ENCODE data around the gene WDR62. TPM values are rescaled to one million over a fixed set of nuclear protein-coding genes. Genes with fewer than 3 reads are reported as not detected.

The WDR62 gene
- polyA plus RNA-seq, 1 donor (not counting 4 experiments of a cell fraction or from before 2014, with no cell fraction given) = 2.3 TPM

GRCh38 chr19:36151144-36152018, 96.7 kb downstream of the WDR62 start:
- dilution Hi-C loops (cut with MboI; ENCODE audit: extremely low pct_ligation_motif_present, low sequenced_read_pairs) = no loop called here
- TF ChIP-seq EZH2 (IDR thresholded peaks at IDR 0.05; ENCODE audit: low read length) (no peak), CTCF (optimal IDR thresholded peaks at IDR 0.05 in 1 of 3, IDR thresholded peaks at IDR 0.05 in 1 of 3, conservative IDR thresholded peaks at IDR 0.05 in 1 of 3; ENCODE audit: extremely low read depth in 1 of 3, insufficient read depth in 2 of 3, low read length in 3 of 3) (no peak)
- no peak for FAIRE-seq

GRCh38 chr19:36152019-36152351, 97.3 kb downstream of the WDR62 start:
- H3K9me3 ChIP-seq (ENCODE audit: control insufficient read depth, low read depth, low read length) = no peaks in the 10 kb centered on the region
- no peaks in the 10 kb centered on the region for H3K27me3 ChIP-seq (ENCODE audit: control insufficient read depth, extremely low read depth, insufficient read depth, low read length)
- no peaks in the 10 kb centered on the region for H3K79me2 ChIP-seq (ENCODE audit: control insufficient read depth, insufficient read depth, low read length)
- H3K9ac ChIP-seq (ENCODE audit: control insufficient read depth, extremely low read depth, insufficient read depth, low read length) = peak overlapping the region; percentile 3
- H3K4me1 ChIP-seq (ENCODE audit: control insufficient read depth, extremely low read depth, insufficient read depth, low read length) = peaks cover 41% of the 10 kb centered on the region
- peaks cover 15 to 35% of the 10 kb centered on the region in 2 experiments for H3K36me3 ChIP-seq (ENCODE audit: control insufficient read depth in 2 of 2, extremely low read depth in 1 of 2, insufficient read depth in 2 of 2, low read length in 2 of 2)
- H3K4me2 ChIP-seq (ENCODE audit: control insufficient read depth, extremely low read depth, insufficient read depth, low read depth, low read length) = peak overlapping the region; percentile 54
- dilution Hi-C loops (cut with MboI; ENCODE audit: extremely low pct_ligation_motif_present, low sequenced_read_pairs) = no loop called here
- H4K20me1 ChIP-seq (ENCODE audit: control insufficient read depth, extremely low read depth, insufficient read depth, low read length) = peaks cover 10% of the 10 kb centered on the region
- no peak overlapping the region for H2AFZ ChIP-seq (ENCODE audit: control insufficient read depth, low read length)
- peaks cover 2% of the 10 kb centered on the region for H3K9me1 ChIP-seq (ENCODE audit: control insufficient read depth, extremely low read depth, insufficient read depth, low read length)
- DNase-seq (ENCODE audit: low read depth, low spot score) (no peak), FAIRE-seq (no peak)
- peak overlapping the region in 1 of 3 experiments; percentile 1 for H3K4me3 ChIP-seq (ENCODE audit: control insufficient read depth in 2 of 3, extremely low read depth in 1 of 3, insufficient read depth in 2 of 3, low read depth in 1 of 3, low read length in 3 of 3)
- TF ChIP-seq EZH2 (IDR thresholded peaks at IDR 0.05; ENCODE audit: low read length) = no peak
- TF ChIP-seq CTCF (optimal IDR thresholded peaks at IDR 0.05 in 1 of 3, IDR thresholded peaks at IDR 0.05 in 1 of 3, conservative IDR thresholded peaks at IDR 0.05 in 1 of 3; ENCODE audit: extremely low read depth in 1 of 3, insufficient read depth in 2 of 3, low read length in 3 of 3) = no peak
- H3K27ac ChIP-seq (ENCODE audit: control insufficient read depth, insufficient read depth, low read length) = no peak overlapping the region

More at GRCh38 chr19:36151144-36152018, 96.7 kb downstream of the WDR62 start:
- Histone ChIP-seq H3K27ac (ENCODE audit: control insufficient read depth, insufficient read depth, low read length) (peak overlapping the region; percentile 47), H4K20me1 (ENCODE audit: control insufficient read depth, extremely low read depth, insufficient read depth, low read length) (peaks cover 10% of the 10 kb centered on the region), H3K4me2 (ENCODE audit: control insufficient read depth, extremely low read depth, insufficient read depth, low read depth, low read length) (peak overlapping the region; percentile 54), H3K9me3 (ENCODE audit: control insufficient read depth, low read depth, low read length) (no peaks in the 10 kb centered on the region), H3K36me3 (ENCODE audit: control insufficient read depth in 2 of 2, extremely low read depth in 1 of 2, insufficient read depth in 2 of 2, low read length in 2 of 2) (peaks cover 20 to 39% of the 10 kb centered on the region in 2 experiments), H3K9me1 (ENCODE audit: control insufficient read depth, extremely low read depth, insufficient read depth, low read length) (peaks cover 2% of the 10 kb centered on the region), H3K4me1 (ENCODE audit: control insufficient read depth, extremely low read depth, insufficient read depth, low read length) (peaks cover 41% of the 10 kb centered on the region), H3K79me2 (ENCODE audit: control insufficient read depth, insufficient read depth, low read length) (no peaks in the 10 kb centered on the region), H2AFZ (ENCODE audit: control insufficient read depth, low read length) (no peak overlapping the region), H3K27me3 (ENCODE audit: control insufficient read depth, extremely low read depth, insufficient read depth, low read length) (no peaks in the 10 kb centered on the region), H3K9ac (ENCODE audit: control insufficient read depth, extremely low read depth, insufficient read depth, low read length) (peak overlapping the region; percentile 3), H3K4me3 (ENCODE audit: control insufficient read depth in 2 of 3, extremely low read depth in 1 of 3, insufficient read depth in 2 of 3, low read depth in 1 of 3, low read length in 3 of 3) (no peak overlapping the region)
- DNase-seq (ENCODE audit: low read depth, low spot score) = no peak
